ENCODE results near the gene GABBR2.

- TF ChIP-seq, protein P1, sequence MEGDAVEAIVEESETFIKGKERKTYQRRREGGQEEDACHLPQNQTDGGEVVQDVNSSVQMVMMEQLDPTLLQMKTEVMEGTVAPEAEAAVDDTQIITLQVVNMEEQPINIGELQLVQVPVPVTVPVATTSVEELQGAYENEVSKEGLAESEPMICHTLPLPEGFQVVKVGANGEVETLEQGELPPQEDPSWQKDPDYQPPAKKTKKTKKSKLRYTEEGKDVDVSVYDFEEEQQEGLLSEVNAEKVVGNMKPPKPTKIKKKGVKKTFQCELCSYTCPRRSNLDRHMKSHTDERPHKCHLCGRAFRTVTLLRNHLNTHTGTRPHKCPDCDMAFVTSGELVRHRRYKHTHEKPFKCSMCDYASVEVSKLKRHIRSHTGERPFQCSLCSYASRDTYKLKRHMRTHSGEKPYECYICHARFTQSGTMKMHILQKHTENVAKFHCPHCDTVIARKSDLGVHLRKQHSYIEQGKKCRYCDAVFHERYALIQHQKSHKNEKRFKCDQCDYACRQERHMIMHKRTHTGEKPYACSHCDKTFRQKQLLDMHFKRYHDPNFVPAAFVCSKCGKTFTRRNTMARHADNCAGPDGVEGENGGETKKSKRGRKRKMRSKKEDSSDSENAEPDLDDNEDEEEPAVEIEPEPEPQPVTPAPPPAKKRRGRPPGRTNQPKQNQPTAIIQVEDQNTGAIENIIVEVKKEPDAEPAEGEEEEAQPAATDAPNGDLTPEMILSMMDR (conservative IDR thresholded peaks at IDR 0.05) = no peak
- TF ChIP-seq ZFX (IDR thresholded peaks at IDR 0.05) = no peak
Observed at GRCh38 chr9:98372077-98372836, 336.5 kb downstream of the GABBR2 start.
